K562 (cell line): Measurements from ENCODE around the gene SNX25. TPM values are rescaled to one million over a fixed set of nuclear protein-coding genes. Genes with fewer than 3 reads are reported as not detected.

Experiments used
- ATAC-seq: fragments of 200-7000 bp; cut with Tn5 transposase; 3 replicates; pipeline ENCODE4 v1.9.1; 2020; ENCODE audit warnings: moderate library complexity
- BruUV-seq: library from RNA; stranded (reverse); fragments of 400-500 nt; replicated peaks from 2 replicates; lab custom pipeline; 2021; lab: Mats Ljungman, UMichigan
- CTCF ChIA-PET: fragments of 300-600 bp; formaldehyde crosslinking; extraction: SDS; loops from one replicate; lab custom pipeline; 2021; ENCODE audit warnings: low intra/inter-chr PET ratio; lab: Yijun Ruan, JAX
- POLR2A ChIA-PET: fragments of 300-600, 350-650 bp; sonication (Branson Sonifier 250); formaldehyde crosslinking; extraction: SDS; loops from one replicate; lab custom pipeline; 2021; ENCODE audit warnings: antibody characterized with exemption, inconsistent platforms; lab: Yijun Ruan, JAX
- DNase-seq, 4 experiments: peaks; one replicate each; pipeline versions ENCODE4 v3.0.0 to v3.0.0-alpha.2; 2011 to 2018; ENCODE audit warnings: low spot score in 3 of 4, mixed read lengths in 3 of 4; ENCODE audit errors: extremely low read depth in 1 of 4
- FAIRE-seq: peaks from 2 replicates; lab custom pipeline; 2011; peaks lifted over from hg19 to GRCh38; lab: Jason Lieb, UNC
- H2AFZ ChIP-seq: 2 replicates; pipeline ENCODE4 v1.6.0; 2011; ENCODE audit warnings: low read depth, low read length, control low read depth, inconsistent platforms
- H3K27ac ChIP-seq: fragments of 200-600 bp; 3 replicates; pipeline ENCODE4 v1.8.0; 2011; ENCODE audit warnings: low read depth, mild to moderate bottlenecking, control low read depth, inconsistent platforms, low read length, moderate library complexity, mixed read lengths; ENCODE audit errors: extremely low read depth
- H3K27me3 ChIP-seq, 2 experiments: fragments of 300-600 bp in 1 of 2; 2 replicates in 1 of 2; 3 replicates in 1 of 2; pipeline versions ENCODE4 v1.6.0 to v1.8.0; 2011; ENCODE audit warnings: inconsistent platforms in 2 of 2, low read length in 2 of 2, mild to moderate bottlenecking in 1 of 2, mixed read lengths in 1 of 2, moderate library complexity in 1 of 2; ENCODE audit not compliant: control insufficient read depth in 2 of 2, insufficient read depth in 2 of 2
- H3K36me3 ChIP-seq: fragments of 300-600 bp; 3 replicates; pipeline ENCODE4 v1.8.0; 2011; ENCODE audit warnings: mild to moderate bottlenecking, low read length, inconsistent platforms; ENCODE audit not compliant: control insufficient read depth, insufficient read depth
- H3K4me1 ChIP-seq, 2 experiments: fragments of 200-600 bp in 1 of 2; replicated peaks in 1 of 2; 2 replicates in 1 of 2; 3 replicates in 1 of 2; pipeline versions ENCODE4 v1.5.1 to v1.8.0; 2011; ENCODE audit warnings: inconsistent platforms in 2 of 2, low read length in 2 of 2, mild to moderate bottlenecking in 1 of 2, mixed read lengths in 1 of 2, moderate library complexity in 1 of 2; ENCODE audit not compliant: control insufficient read depth in 2 of 2, insufficient read depth in 2 of 2
- H3K4me2 ChIP-seq: 2 replicates; pipeline ENCODE4 v1.6.1; 2011; ENCODE audit warnings: low read length, control low read depth, inconsistent platforms, mixed read lengths; ENCODE audit not compliant: insufficient read depth
- H3K4me3 ChIP-seq: fragments of 200-600 bp; sonication (generic), shearing (Covaris generic); 2 replicates; pipeline ENCODE4 v1.5.1; 2016; ENCODE audit warnings: control low read depth, inconsistent platforms
- H3K79me2 ChIP-seq: fragments of 200-600 bp; 3 replicates; pipeline ENCODE4 v1.8.0; 2011; ENCODE audit warnings: low read length, inconsistent platforms; ENCODE audit not compliant: control insufficient read depth, insufficient read depth
- H3K9ac ChIP-seq, 2 experiments: 2 replicates each; pipeline versions ENCODE4 v1.6.0 to v1.6.1; 2011; ENCODE audit warnings: low read depth in 2 of 2, low read length in 2 of 2, control low read depth in 1 of 2, inconsistent platforms in 1 of 2, mild to moderate bottlenecking in 1 of 2, mixed read lengths in 1 of 2; ENCODE audit not compliant: insufficient read depth in 1 of 2
- H3K9me1 ChIP-seq: one replicate; pipeline ENCODE4 v1.6.0; 2011; ENCODE audit warnings: inconsistent platforms, mild to moderate bottlenecking, low read length, moderate library complexity; ENCODE audit not compliant: control insufficient read depth, insufficient read depth
- H3K9me3 ChIP-seq: replicated peaks from 2 replicates; pipeline ENCODE4 v1.5.1; 2011; ENCODE audit warnings: low read depth, low read length, inconsistent platforms; ENCODE audit not compliant: control insufficient read depth, insufficient read depth
- H4K20me1 ChIP-seq: replicated peaks from 2 replicates; pipeline ENCODE4 v1.6.1; 2011; ENCODE audit warnings: low read length, inconsistent platforms, mixed read lengths; ENCODE audit not compliant: control insufficient read depth, insufficient read depth
- ARNT ChIP-seq, 2 experiments: fragments of 450-650 bp; IDR thresholded peaks; 2 replicates each; pipeline ENCODE4 v1.6.1; 2016; ENCODE audit warnings: mild to moderate bottlenecking in 1 of 2
- HBP1 ChIP-seq: fragments of 450-650 bp; formaldehyde crosslinking; IDR thresholded peaks from 2 replicates; pipeline ENCODE4 v1.4.0; 2022; ENCODE audit warnings: missing genetic modification characterization
- NFE2 ChIP-seq: IDR thresholded peaks from 2 replicates; pipeline ENCODE4 v1.6.1; 2014; ENCODE audit warnings: antibody characterized with exemption, low read depth
- POLR3G ChIP-seq: IDR thresholded peaks from 2 replicates; pipeline ENCODE4 v1.6.1; 2011; ENCODE audit not compliant: insufficient read length, insufficient replicate concordance; ENCODE audit errors: extremely low read depth
- ZNF511 ChIP-seq: sonication (generic); formaldehyde crosslinking; IDR thresholded peaks from 2 replicates; pipeline ENCODE4 v1.8.0; 2022; ENCODE audit warnings: mild to moderate bottlenecking, missing genetic modification reagents
- WGBS: fragments of 100-300 bp; shearing (Covaris generic); methylation state at CpG from one replicate; pipeline ENCODE4 v1.1.6; 2016; ENCODE audit warnings: low coverage, mixed read lengths; ENCODE audit not compliant: insufficient coverage; ENCODE audit errors: missing lambda C conversion rate; 5-methylcytosine and 5-hydroxymethylcytosine counted together
- in situ Hi-C: fragments of 300-500 bp; cut with MboI; formaldehyde crosslinking; loops from 4 replicates; pipeline ENCODE4 v1.15.0; 2018; ENCODE audit warnings: inconsistent platforms, mixed read lengths
- intact Hi-C: fragments of 100-400 bp; cut with micrococcal nuclease; formaldehyde crosslinking; loops from 2 replicates; pipeline ENCODE4 v1.14.2; 2022
- polyA plus RNA-seq, 8 experiments: library from polyadenylated mRNA; depleted of rRNA in 4 of 8; stranded (reverse) in 5 of 8; unstranded in 3 of 8; fragments of >200 nt; fragmentation: Nextera tagmentation in 2 of 8; fragmentation: Illumina TruSeq in 1 of 8; extraction: Ambion mirVana in 2 of 8; extraction: Trizol in 1 of 8; gene quantifications; 2 replicates each; pipeline versions ENCODE4 v1.2.1 to v1.2.3, GENCODE V29; 2011 to 2014; ENCODE audit warnings: inconsistent platforms in 1 of 8, missing spikeins in 1 of 8
- total RNA-seq, 7 experiments: library from RNA; depleted of rRNA in 6 of 7; stranded (reverse); fragments of >200 nt in 6 of 7; fragmentation: Illumina TruSeq in 2 of 7; extraction: Trizol in 2 of 7; gene quantifications; 2 replicates each; pipeline versions ENCODE4 v1.2.1 to v1.2.3, GENCODE V29; 2011 to 2021; ENCODE audit warnings: low replicate concordance in 1 of 7

The SNX25 gene
- total and polyA plus RNA-seq, 9 of the 15 experiments (the other 6 are each of a cell fraction or from before 2014, with no cell fraction given): 2.5 to 23.4 (median 13.3) TPM

DNA sequence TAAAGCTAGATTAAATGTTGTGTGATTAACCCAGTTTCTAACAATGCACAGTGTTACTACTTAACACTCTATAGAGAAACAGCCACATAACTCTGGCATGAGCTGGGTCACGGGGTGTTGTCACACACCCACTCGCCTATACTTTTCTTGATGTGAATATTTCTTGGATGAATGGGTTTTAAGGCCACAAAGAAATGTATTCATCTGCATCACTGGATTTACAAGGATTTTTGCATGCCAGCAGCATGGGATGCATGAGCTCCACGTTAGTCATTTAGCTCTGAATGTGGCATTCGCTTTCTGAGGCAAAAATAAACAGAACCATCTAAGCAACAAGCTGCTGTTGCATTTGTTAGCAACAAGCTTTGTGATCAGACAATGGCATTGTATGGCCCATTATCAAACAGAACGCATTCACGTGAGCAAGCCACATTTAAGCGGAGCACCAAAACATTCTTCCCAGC is 96.6 kb downstream of the SNX25 start:
- Histone ChIP-seq H3K27me3 (no peaks in the 10 kb centered on the region), H2AFZ (no peak overlapping the region), H3K4me3 (no peak overlapping the region)
- TF ChIP-seq POLR3G: no peak
- no peak for TF ChIP-seq ARNT (IDR thresholded peaks at IDR 0.05)
- TF ChIP-seq, all 486 proteins: peak for 0
- H3K9me1 ChIP-seq: no peaks in the 10 kb centered on the region
- no peak overlapping the region for H3K9ac ChIP-seq
- DNase-seq (no peak), ATAC-seq (no peak), FAIRE-seq (no peak)
- no peak overlapping the region for H3K27ac ChIP-seq
- no peaks in the 10 kb centered on the region for H3K79me2 ChIP-seq
- H3K36me3 ChIP-seq: peaks cover 5% of the 10 kb centered on the region
- WGBS: 88% methylated on average over 7 of the region's 7 CpGs
- CTCF ChIA-PET: no interaction called here
- POLR2A ChIA-PET: no interaction called here
- no peaks in the 10 kb centered on the region for H3K4me1 ChIP-seq
- no peaks in the 10 kb centered on the region for H4K20me1 ChIP-seq
- H3K9me3 ChIP-seq: no peaks in the 10 kb centered on the region
- in situ Hi-C loops: no loop called here
- intact Hi-C loops: loop anchor here (5.0 to 10.0 kb wide), 3 partner anchors 164 to 301 kb away; partner anchors contain the start of gene SLC25A4
- no peak overlapping the region for H3K4me2 ChIP-seq
- no TSS peak for BruUV-seq

DNA sequence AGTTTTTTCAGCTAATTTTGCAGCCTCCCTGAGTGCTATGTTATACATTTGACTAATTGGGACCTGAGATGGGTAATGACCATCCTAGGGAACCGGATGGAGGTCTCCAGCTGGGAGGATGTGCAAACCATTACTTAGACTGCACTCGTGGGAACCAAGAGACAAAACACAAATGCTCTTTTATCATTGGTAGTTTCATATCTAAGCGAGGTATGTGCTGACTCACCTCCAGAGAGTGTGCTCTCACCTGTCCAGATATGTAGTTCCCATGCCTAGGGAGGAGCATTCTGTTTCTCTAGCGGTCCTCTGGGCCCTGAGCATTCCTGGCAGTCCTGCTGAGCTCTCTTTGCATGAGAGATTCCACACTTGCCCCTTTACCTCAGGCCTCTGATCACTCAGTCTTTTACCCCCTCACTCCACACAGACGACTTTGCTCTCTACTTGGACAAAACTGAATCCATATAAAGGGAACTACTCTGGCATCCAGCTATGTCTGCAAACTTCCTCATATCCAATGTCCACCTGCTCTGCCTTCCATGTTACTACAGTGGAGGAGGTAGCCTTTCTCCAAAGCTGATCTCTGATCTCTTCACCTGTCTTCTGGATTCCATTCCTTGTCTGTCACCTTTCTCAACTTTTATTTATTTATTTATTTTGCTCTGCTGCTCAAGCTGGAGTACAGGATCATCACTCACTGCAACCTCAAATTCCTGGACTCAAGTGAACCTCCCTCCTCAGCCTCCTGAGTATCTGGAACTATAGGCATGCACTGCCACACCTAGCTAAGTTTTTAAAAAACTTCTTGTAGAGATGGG is 97.9 kb downstream of the SNX25 start:
- Histone ChIP-seq H4K20me1 (no peaks in the 10 kb centered on the region), H3K4me3 (no peak overlapping the region), H3K27ac (no peak overlapping the region), H3K9ac (no peak overlapping the region), H2AFZ (no peak overlapping the region), H3K4me2 (no peak overlapping the region), H3K79me2 (no peaks in the 10 kb centered on the region), H3K9me3 (no peaks in the 10 kb centered on the region), H3K27me3 (no peaks in the 10 kb centered on the region), H3K36me3 (peaks cover 12% of the 10 kb centered on the region), H3K9me1 (no peaks in the 10 kb centered on the region), H3K4me1 (no peaks in the 10 kb centered on the region)
- CTCF ChIA-PET: no interaction called here
- intact Hi-C loops (loop anchor here (5.0 to 10.0 kb wide), 3 partner anchors 165 to 303 kb away; partner anchors contain the start of gene SLC25A4), in situ Hi-C loops (no loop called here)
- BruUV-seq: no TSS peak
- no peak for DNase-seq
- peak; percentile 29; the same call in 1 of the 3 replicates for ATAC-seq
- FAIRE-seq: no peak
- WGBS: 46% methylated on average over 5 of the region's 5 CpGs
- POLR2A ChIA-PET: interaction anchor here (0.7 to 1.0 kb wide), 2 partner anchors 9 to 332 kb away, joined by 3 to 4 read pairs; no protein-coding TSS in a partner anchor
- TF ChIP-seq NFE2 (peak; percentile 28; the same call in 1 of the 2 replicates), HBP1 (CRISPR knock-in tag) (no peak), ZNF511 (CRISPR knock-in tag) (no peak)
